Thoracic aorta (tissue), 2 donors: ENCODE measurements around the gene CYP2C19. TPM values are rescaled to one million over a fixed set of nuclear protein-coding genes. Genes with fewer than 3 reads are reported as not detected.

Source experiments
- ATAC-seq: fragments of 150-250 bp; one replicate; pipeline ENCODE4 v1.8.0; 2017; ENCODE audit warnings: low read depth; ENCODE audit not compliant: insufficient number of reproducible peaks, low FRiP score
- DNase-seq: peaks from one replicate; pipeline ENCODE4 v3.0.0-alpha.2; 2020; ENCODE audit warnings: low spot score
- H3K27ac ChIP-seq, 2 donors: fragments of 200-600 bp; sonication (generic); 1 replicate in 1 of 2; 2 replicates in 1 of 2; pipeline ENCODE4 v1.5.1; 2016; ENCODE audit warnings: mild to moderate bottlenecking in 2 of 2, moderate library complexity in 2 of 2
- H3K27me3 ChIP-seq: fragments of 200-600 bp; sonication (generic); replicated peaks from 2 replicates; pipeline ENCODE4 v1.6.0; 2016; ENCODE audit warnings: mild to moderate bottlenecking; ENCODE audit not compliant: insufficient read depth
- H3K36me3 ChIP-seq: fragments of 200-600 bp; sonication (generic); one replicate; pipeline ENCODE4 v1.5.1; 2016
- H3K4me1 ChIP-seq, 2 donors: fragments of 200-600 bp; sonication (generic); 1 replicate in 1 of 2; 2 replicates in 1 of 2; pipeline versions ENCODE4 v1.5.1 to v1.6.0; 2016; ENCODE audit warnings: low read depth in 2 of 2, mild to moderate bottlenecking in 1 of 2; ENCODE audit not compliant: control insufficient read depth in 1 of 2
- H3K4me3 ChIP-seq: fragments of 200-600 bp; sonication (generic); 2 replicates; pipeline ENCODE4 v1.5.1; 2016; ENCODE audit warnings: mild to moderate bottlenecking
- H3K9me3 ChIP-seq: fragments of 200-600 bp; sonication (generic); 2 replicates; pipeline ENCODE4 v1.5.1; 2016
- total RNA-seq, 2 donors: library from RNA; depleted of rRNA; stranded (reverse); fragments of >200 nt; gene quantifications; one replicate each; pipeline versions ENCODE4 v1.1.0 to v1.2.3, GENCODE V29; 2016
- TF ChIP-seq, protein P1 (sequence below): fragments of 200-600 bp; sonication (generic); IDR thresholded peaks from one replicate; pipeline ENCODE4 v1.5.1; 2019; ENCODE audit warnings: antibody characterized with exemption

The CYP2C19 gene
- total RNA-seq, 2 donors from 2014 or later: not detected

DNA sequence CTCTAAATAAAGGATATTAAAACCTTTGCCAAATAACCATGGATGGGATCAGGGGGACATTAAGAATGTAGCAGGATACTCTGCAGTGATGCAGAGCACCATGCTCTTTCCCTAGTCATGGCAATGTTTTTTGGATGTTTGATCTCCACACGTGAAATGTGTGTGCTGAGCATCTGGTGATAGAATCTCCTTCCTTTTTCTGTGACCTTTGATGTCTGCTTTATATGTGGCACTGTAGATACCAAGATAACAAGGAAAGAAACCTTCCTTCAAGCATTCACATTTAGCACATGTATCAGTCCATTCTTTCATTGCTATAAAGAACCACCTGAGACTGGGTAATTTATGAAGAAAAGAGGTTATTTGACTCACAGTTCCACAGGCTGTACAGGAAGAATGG lies 88.3 kb downstream of the CYP2C19 start:
- TF ChIP-seq, protein P1, sequence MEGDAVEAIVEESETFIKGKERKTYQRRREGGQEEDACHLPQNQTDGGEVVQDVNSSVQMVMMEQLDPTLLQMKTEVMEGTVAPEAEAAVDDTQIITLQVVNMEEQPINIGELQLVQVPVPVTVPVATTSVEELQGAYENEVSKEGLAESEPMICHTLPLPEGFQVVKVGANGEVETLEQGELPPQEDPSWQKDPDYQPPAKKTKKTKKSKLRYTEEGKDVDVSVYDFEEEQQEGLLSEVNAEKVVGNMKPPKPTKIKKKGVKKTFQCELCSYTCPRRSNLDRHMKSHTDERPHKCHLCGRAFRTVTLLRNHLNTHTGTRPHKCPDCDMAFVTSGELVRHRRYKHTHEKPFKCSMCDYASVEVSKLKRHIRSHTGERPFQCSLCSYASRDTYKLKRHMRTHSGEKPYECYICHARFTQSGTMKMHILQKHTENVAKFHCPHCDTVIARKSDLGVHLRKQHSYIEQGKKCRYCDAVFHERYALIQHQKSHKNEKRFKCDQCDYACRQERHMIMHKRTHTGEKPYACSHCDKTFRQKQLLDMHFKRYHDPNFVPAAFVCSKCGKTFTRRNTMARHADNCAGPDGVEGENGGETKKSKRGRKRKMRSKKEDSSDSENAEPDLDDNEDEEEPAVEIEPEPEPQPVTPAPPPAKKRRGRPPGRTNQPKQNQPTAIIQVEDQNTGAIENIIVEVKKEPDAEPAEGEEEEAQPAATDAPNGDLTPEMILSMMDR: no peak
- no peaks in the 10 kb centered on the region for H3K36me3 ChIP-seq
- H3K9me3 ChIP-seq: no peaks in the 10 kb centered on the region
- H3K4me1 ChIP-seq: no peaks in the 10 kb centered on the region
- no peaks in the 10 kb centered on the region for H3K27me3 ChIP-seq
- H3K4me3 ChIP-seq: no peak overlapping the region
- no peak for DNase-seq
- H3K27ac ChIP-seq: no peak overlapping the region
- ATAC-seq: no peak

GRCh38 chr10:94851263-94851662 lies 88.8 kb downstream of the CYP2C19 start:
- no peaks in the 10 kb centered on the region for H3K27me3 ChIP-seq
- H3K9me3 ChIP-seq: no peaks in the 10 kb centered on the region
- no peaks in the 10 kb centered on the region for H3K36me3 ChIP-seq
- H3K4me1 ChIP-seq: no peaks in the 10 kb centered on the region
- H3K4me3 ChIP-seq: no peak overlapping the region
- ATAC-seq (no peak), DNase-seq (no peak)
- no peak overlapping the region for H3K27ac ChIP-seq
- TF ChIP-seq, protein P1: no peak

GRCh38 chr10:94852438-94852837 lies 90.0 kb downstream of the CYP2C19 start:
- no peaks in the 10 kb centered on the region for H3K36me3 ChIP-seq
- ATAC-seq: no peak
- H3K9me3 ChIP-seq: no peaks in the 10 kb centered on the region
- H3K4me1 ChIP-seq: no peaks in the 10 kb centered on the region
- DNase-seq: no peak
- TF ChIP-seq, protein P1: no peak
- no peaks in the 10 kb centered on the region for H3K27me3 ChIP-seq
- no peak overlapping the region for H3K27ac ChIP-seq
- no peak overlapping the region for H3K4me3 ChIP-seq

- DNase-seq (no peak), ATAC-seq (no peak)
- TF ChIP-seq, protein P1: no peak
- H3K36me3 ChIP-seq: no peaks in the 10 kb centered on the region
- H3K4me1 ChIP-seq: no peaks in the 10 kb centered on the region
- H3K27ac ChIP-seq: no peak overlapping the region
- H3K9me3 ChIP-seq: no peaks in the 10 kb centered on the region
- H3K27me3 ChIP-seq: no peaks in the 10 kb centered on the region
- no peak overlapping the region for H3K4me3 ChIP-seq
These were observed 90.6 kb downstream of the CYP2C19 start for GRCh38 chr10:94853065-94853464.

DNA sequence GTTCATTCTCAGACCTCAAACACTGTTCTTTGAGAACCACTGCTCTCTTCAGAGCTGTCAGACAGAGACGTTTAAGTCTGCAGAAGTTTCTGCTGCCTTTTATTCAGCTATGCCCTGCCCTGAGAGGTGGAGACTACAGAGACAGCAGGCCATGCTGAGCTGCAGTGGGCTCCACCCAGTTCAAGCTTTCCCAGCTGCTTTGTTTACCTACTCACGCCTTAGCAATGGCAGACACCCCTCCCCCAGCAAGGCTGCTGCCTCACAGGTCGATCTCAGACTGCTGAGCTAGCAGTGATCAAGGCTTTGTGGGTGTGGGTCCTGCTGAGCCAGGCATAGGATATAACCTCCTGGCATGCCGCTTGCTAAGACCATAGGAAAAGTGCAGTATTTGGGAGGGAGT lies 95.5 kb downstream of the CYP2C19 start:
- ATAC-seq: no peak
- no peak overlapping the region for H3K4me3 ChIP-seq
- no peaks in the 10 kb centered on the region for H3K27me3 ChIP-seq

More for the DNA sequence above, 95.5 kb downstream of the CYP2C19 start:
- no peak for DNase-seq
- no peaks in the 10 kb centered on the region for H3K36me3 ChIP-seq
- H3K4me1 ChIP-seq: no peaks in the 10 kb centered on the region
- H3K27ac ChIP-seq: no peak overlapping the region
- H3K9me3 ChIP-seq: no peaks in the 10 kb centered on the region
- TF ChIP-seq, protein P1: no peak
